ENCODE data around the gene CREB3L2.
"Not testable (repeated sequence)": the region's sequence is repeated elsewhere in the genome, so short reads cannot be mapped to it uniquely, and the experiment has no call there.

Gene CREB3L2

DNA sequence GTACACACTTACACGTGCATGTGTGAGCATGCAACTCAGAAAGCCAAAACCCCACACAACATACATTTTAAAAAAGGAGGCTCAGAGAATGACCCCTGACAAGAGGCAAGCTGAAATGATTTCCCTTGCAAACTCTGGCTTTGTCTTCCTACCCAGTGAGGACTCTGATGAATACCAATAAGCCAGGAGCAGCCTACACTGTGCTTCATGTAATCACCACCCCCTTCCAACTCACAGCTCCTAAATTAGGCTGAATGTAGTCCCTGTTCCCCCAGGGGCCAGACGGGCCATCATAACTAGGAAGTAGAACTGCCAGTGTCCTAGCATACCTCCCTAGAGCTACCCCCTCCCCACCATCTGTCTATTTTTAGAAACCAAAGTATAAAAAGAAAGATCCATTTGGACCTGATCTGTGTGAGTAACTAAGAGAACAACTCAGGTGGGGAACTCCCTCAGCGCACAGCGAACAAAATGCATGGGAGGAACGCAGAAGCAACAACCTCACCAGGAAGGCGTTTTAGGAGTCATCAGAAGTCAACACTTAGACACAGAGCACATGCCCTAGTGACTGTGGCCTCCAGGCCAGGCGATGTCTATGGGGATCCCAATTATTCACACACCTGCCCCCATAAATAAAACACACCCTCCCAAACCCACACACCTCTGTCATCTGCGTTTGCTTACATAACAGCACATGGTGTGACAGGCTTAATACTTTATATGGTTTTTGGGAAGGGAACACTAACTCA lies 157.0 kb downstream of the CREB3L2 start:
- TF ChIP-seq GATA1 (IDR thresholded peaks at IDR 0.05; ENCODE audit: low read depth, low read length): no peak
- no peak for TF ChIP-seq POLR2A (IDR thresholded peaks at IDR 0.05; ENCODE audit: low read length)
- no peak for DNase-seq

DNA sequence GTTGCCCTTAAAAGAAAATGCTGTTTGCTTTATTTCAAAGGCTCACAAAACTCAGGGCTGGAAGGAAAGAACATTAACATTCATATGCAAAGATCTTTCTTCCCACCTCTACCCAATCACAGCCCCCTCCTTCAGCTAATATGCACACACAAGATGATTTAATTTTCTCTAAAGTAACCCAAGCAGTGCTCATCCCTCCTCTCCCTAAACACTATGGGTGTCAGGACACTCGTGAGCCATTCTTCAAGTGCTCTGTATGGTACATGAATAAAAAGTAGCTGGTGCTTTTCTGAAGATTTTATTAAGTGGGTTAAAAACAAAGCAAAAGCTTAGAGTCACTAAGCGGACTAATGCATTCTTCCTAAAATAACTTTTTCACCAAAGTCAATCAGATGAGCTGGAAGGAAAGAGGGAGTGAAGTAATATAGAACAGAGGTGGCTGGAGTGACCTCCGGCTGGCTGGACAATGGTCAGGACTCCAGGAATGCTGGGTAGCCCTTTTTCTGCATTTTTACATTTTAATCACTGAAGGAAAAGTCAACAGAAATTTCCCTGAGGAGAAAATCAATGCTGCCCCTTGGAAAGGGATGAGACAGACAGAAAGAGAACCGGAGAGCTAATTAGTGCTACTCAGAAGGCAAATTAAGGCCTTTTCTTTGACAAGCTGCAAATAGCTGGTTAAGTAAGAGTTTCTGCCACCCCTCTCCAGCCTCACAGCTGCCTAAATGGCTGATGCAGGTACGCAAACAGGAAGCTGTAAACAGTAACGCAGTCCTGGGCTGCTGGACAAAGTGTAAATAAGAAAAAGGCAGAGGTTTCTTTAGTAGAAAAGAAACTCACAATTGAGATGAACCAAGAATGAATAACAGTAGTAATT lies 161.7 kb downstream of the CREB3L2 start:
- no peak for TF ChIP-seq GATA1 (IDR thresholded peaks at IDR 0.05; ENCODE audit: low read depth, low read length)
- TF ChIP-seq POLR2A (IDR thresholded peaks at IDR 0.05; ENCODE audit: low read length): no peak
- DNase-seq: no peak

DNA sequence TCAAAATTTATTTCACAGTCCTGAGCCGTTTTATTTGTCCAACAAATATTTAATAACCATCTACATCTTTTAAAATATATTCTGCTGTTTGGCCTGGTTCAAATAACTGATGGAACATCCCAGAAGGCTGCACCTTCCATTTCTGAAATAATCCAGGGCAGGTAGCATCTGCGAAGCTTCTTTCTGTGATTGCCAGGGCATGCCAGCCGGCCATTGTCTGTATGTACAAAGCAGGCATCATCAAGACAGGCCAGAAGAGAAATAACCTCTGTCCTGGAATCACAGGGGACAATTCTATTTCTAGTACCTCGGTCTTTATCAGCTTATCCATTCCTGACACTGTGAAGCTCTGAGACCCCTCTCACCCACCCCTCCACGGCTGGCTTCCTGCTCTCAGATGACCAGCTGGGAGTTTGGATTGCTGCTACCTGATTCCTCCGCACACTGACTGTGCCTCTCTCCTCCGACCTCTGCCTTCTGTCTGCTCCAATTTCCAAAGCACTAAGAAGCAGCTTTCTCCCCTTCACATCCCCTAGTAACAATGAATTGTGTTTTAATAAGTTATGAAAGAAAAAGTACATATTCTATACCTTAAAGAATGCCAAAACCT lies 163.1 kb downstream of the CREB3L2 start:
- no peak for DNase-seq
- TF ChIP-seq POLR2A (IDR thresholded peaks at IDR 0.05; ENCODE audit: low read length) (no peak), GATA1 (IDR thresholded peaks at IDR 0.05; ENCODE audit: low read depth, low read length) (no peak)

GRCh38 chr7:137836541-137836940 lies 165.3 kb downstream of the CREB3L2 start:
- DNase-seq: no peak
- TF ChIP-seq POLR2A (IDR thresholded peaks at IDR 0.05; ENCODE audit: low read length) (no peak), GATA1 (IDR thresholded peaks at IDR 0.05; ENCODE audit: low read depth, low read length) (no peak)

DNA sequence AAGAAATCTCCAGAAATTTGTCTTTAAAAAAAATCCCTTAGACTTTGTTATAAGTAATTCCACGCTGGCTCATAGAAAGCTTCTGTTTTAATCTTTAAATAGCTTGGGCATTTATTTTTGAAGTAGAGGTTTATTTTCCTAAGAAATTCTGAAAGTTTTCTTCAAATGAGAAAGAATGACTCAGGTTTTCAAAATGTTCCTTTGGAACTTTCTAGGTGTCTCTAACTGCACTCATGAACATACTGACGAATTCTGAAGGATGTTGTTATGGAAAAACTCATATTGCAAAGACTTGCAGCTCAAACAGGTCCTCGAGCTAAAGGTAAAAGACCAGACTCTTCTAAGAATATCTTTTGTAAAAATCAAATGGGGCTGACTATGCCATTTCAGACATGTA lies 165.8 kb downstream of the CREB3L2 start:
- DNase-seq: no peak

GRCh38 chr7:137835486-137836112 lies 166.3 kb downstream of the CREB3L2 start:
- TF ChIP-seq POLR2A (IDR thresholded peaks at IDR 0.05; ENCODE audit: low read length): no peak
- no peak for TF ChIP-seq GATA1 (IDR thresholded peaks at IDR 0.05; ENCODE audit: low read depth, low read length)
- DNase-seq: no peak

More for the DNA sequence above, 165.8 kb downstream of the CREB3L2 start:
- no peak for TF ChIP-seq GATA1 (IDR thresholded peaks at IDR 0.05; ENCODE audit: low read depth, low read length)
- no peak for TF ChIP-seq POLR2A (IDR thresholded peaks at IDR 0.05; ENCODE audit: low read length)

- TF ChIP-seq POLR2A (IDR thresholded peaks at IDR 0.05; ENCODE audit: low read length) (no peak), GATA1 (IDR thresholded peaks at IDR 0.05; ENCODE audit: low read depth, low read length) (no peak)
- no peak for DNase-seq
These were observed 167.3 kb downstream of the CREB3L2 start for GRCh38 chr7:137834552-137834951.

DNA sequence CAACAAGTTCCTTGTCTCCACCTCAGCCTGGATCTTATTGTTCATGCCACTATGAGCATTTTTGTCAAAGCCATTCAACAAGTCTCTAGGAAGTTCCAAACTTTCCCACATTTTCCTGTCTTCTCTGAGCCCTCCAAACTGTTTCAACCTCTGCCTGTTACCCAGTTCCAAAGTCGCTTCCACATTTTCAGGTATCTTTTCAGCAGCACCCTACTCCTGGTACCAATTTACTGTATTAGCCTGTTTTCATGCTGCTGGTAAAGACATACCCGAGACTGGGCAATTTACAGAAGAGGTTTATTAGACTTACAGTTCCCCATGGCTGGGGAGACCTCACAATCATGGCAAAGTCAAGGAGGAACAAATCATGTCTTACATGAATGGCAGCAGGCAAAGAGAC lies 168.9 kb downstream of the CREB3L2 start:
- not testable (repeated sequence) for DNase-seq

- DNase-seq: no peak
- no peak for TF ChIP-seq GATA1 (IDR thresholded peaks at IDR 0.05; ENCODE audit: low read depth, low read length)
- no peak for TF ChIP-seq POLR2A (IDR thresholded peaks at IDR 0.05; ENCODE audit: low read length)
These were observed 169.5 kb downstream of the CREB3L2 start for GRCh38 chr7:137832382-137832781.

GRCh38 chr7:137831555-137831954 lies 170.3 kb downstream of the CREB3L2 start:
- DNase-seq: not testable (repeated sequence)

- no peak for TF ChIP-seq GATA1 (IDR thresholded peaks at IDR 0.05; ENCODE audit: low read depth, low read length)
- TF ChIP-seq POLR2A (IDR thresholded peaks at IDR 0.05; ENCODE audit: low read length): no peak
- no peak for DNase-seq
These were observed 172.4 kb downstream of the CREB3L2 start for GRCh38 chr7:137829337-137829992.

DNA sequence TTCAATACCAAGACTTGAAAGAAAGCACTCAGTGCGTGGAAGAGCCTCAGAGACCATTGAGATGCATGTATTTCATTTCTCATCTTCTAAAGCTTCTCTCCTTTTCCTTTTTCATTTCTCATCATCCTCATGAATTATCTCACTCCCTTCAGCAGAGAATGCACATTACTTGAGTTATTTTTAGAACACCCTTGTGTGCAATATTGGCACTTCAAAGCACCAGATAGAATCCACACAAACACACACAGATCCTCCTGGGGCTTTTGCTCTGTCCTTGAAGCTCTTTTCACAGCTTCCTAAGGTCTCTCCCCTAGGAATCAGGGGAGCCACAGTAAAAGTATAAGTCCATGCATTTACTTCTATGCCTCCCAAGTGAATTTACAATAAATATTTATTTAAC lies 173.4 kb downstream of the CREB3L2 start:
- no peak for DNase-seq
- TF ChIP-seq POLR2A (IDR thresholded peaks at IDR 0.05; ENCODE audit: low read length) (no peak), GATA1 (IDR thresholded peaks at IDR 0.05; ENCODE audit: low read depth, low read length) (no peak)

DNA sequence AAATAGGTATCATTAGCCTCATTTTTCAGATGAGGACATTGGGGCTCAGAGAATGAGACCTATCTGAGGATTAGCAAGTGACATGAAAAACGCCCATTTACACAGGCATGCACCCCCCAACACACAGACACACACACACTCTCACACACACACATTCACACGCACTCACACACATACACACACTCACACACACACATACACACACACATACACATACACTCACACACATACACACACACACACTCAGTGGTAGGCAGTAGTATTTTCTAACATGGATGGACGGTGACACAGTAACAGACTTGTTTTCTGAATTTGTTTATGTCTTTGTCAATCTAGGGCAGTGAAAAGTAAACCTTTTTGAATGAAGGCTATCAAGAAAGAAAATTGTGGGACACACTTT lies 176.4 kb downstream of the CREB3L2 start:
- no peak for DNase-seq
- TF ChIP-seq POLR2A (IDR thresholded peaks at IDR 0.05; ENCODE audit: low read length): no peak
- TF ChIP-seq GATA1 (IDR thresholded peaks at IDR 0.05; ENCODE audit: low read depth, low read length): no peak
